SU-DHL-6 (cell line): ENCODE data around the gene THSD7B.

ENCODE experiments used
- H2AFZ ChIP-seq: fragments of 200-600 bp; sonication (generic); 2 replicates; pipeline ENCODE4 v1.6.1; 2014; ENCODE audit warnings: low read depth, mild to moderate bottlenecking, moderate library complexity, mixed read lengths, antibody characterized with exemption, low read length; ENCODE audit not compliant: severe bottlenecking
- H3F3A ChIP-seq: fragments of 200-600 bp; shearing (Covaris generic); 2 replicates; pipeline ENCODE4 v1.6.0; 2016; ENCODE audit warnings: antibody characterized with exemption, mild to moderate bottlenecking; ENCODE audit not compliant: insufficient read depth
- H3K27ac ChIP-seq: fragments of 200-600 bp; sonication (generic); 2 replicates; pipeline ENCODE4 v1.5.1; 2016; ENCODE audit warnings: low read depth, mild to moderate bottlenecking, low read length, moderate library complexity, mixed read lengths
- H3K27me3 ChIP-seq: fragments of 200-600 bp; sonication (generic), shearing (Covaris generic); 2 replicates; pipeline ENCODE4 v1.6.0; 2014; ENCODE audit warnings: mild to moderate bottlenecking, low read length
- H3K36me3 ChIP-seq: fragments of 200-600 bp; sonication (generic); 2 replicates; pipeline ENCODE4 v1.6.1; 2014; ENCODE audit warnings: mild to moderate bottlenecking, low read length, mixed read lengths
- H3K4me2 ChIP-seq: fragments of 300-600, 200-600 bp; shearing (Covaris generic), sonication (generic); 2 replicates; pipeline ENCODE4 v1.6.0; 2014; ENCODE audit warnings: low read length, low read depth, mild to moderate bottlenecking; ENCODE audit not compliant: poor library complexity, severe bottlenecking
- H3K4me3 ChIP-seq: fragments of 200-600 bp; sonication (generic); 2 replicates; pipeline ENCODE4 v1.5.1; 2014; ENCODE audit warnings: antibody characterized with exemption, low read length, mild to moderate bottlenecking, mixed read lengths; ENCODE audit not compliant: insufficient read depth, poor library complexity, severe bottlenecking
- H3K79me2 ChIP-seq: fragments of 200-600 bp; sonication (generic); 2 replicates; pipeline ENCODE4 v1.6.1; 2014; ENCODE audit warnings: mild to moderate bottlenecking, low read length, moderate library complexity; ENCODE audit not compliant: insufficient read depth
- H3K9ac ChIP-seq: fragments of 200-600 bp; sonication (generic); 2 replicates; pipeline ENCODE4 v1.7.0; 2014; ENCODE audit warnings: mild to moderate bottlenecking, low read length
- H3K9me2 ChIP-seq: fragments of 200-600 bp; sonication (generic); replicated peaks from 2 replicates; pipeline ENCODE4 v1.6.1; 2014; ENCODE audit warnings: low read length; ENCODE audit not compliant: insufficient read depth
- H3K9me3 ChIP-seq: fragments of 200-600 bp; sonication (generic); 2 replicates; pipeline ENCODE4 v1.6.1; 2014; ENCODE audit warnings: low read length, mixed read lengths; ENCODE audit not compliant: insufficient read depth
- H4K20me1 ChIP-seq: fragments of 200-600 bp; sonication (generic); 2 replicates; pipeline ENCODE4 v1.6.1; 2014; ENCODE audit warnings: low read depth, mild to moderate bottlenecking, antibody characterized with exemption, low read length, moderate library complexity, mixed read lengths
- CTCF ChIP-seq: fragments of 200-600 bp; sonication (generic); IDR thresholded peaks from one replicate; pipeline ENCODE4 v1.5.1; 2017; ENCODE audit warnings: antibody characterized with exemption, mild to moderate bottlenecking, low read length, moderate library complexity; ENCODE audit not compliant: insufficient read depth, poor library complexity, severe bottlenecking
- EZH2phosphoT487 ChIP-seq: fragments of 200-600 bp; sonication (generic), shearing (Covaris generic); conservative IDR thresholded peaks from 2 replicates; pipeline ENCODE4 v1.6.1; 2018; ENCODE audit warnings: mild to moderate bottlenecking, antibody characterized with exemption, low read length, moderate library complexity, mixed read lengths

Gene THSD7B

GRCh38 chr2:137047369-137047768, 282.0 kb downstream of the THSD7B start:
- Histone ChIP-seq H3K4me2 (no peak overlapping the region), H3K9me3 (no peaks in the 10 kb centered on the region), H4K20me1 (no peaks in the 10 kb centered on the region), H3K4me3 (no peak overlapping the region), H2AFZ (no peak overlapping the region), H3K9ac (no peak overlapping the region), H3K79me2 (no peaks in the 10 kb centered on the region), H3K27ac (no peak overlapping the region), H3K36me3 (no peaks in the 10 kb centered on the region), H3F3A (no peaks in the 10 kb centered on the region), H3K27me3 (no peaks in the 10 kb centered on the region), H3K9me2 (no peaks in the 10 kb centered on the region)
- TF ChIP-seq CTCF (no peak), EZH2phosphoT487 (no peak)

- Histone ChIP-seq H3K27ac (no peak overlapping the region), H3K9ac (no peak overlapping the region), H4K20me1 (no peaks in the 10 kb centered on the region; the same call in 1 of the 2 replicates), H3K9me3 (no peaks in the 10 kb centered on the region), H3K4me3 (no peak overlapping the region), H3K27me3 (no peaks in the 10 kb centered on the region), H3K4me2 (no peak overlapping the region), H3K79me2 (no peaks in the 10 kb centered on the region), H3K36me3 (no peaks in the 10 kb centered on the region), H2AFZ (no peak overlapping the region), H3F3A (no peaks in the 10 kb centered on the region), H3K9me2 (no peaks in the 10 kb centered on the region)
- TF ChIP-seq EZH2phosphoT487 (no peak), CTCF (no peak)
These were observed 283.1 kb downstream of the THSD7B start for GRCh38 chr2:137048455-137048854.

GRCh38 chr2:137049518-137049917, 284.2 kb downstream of the THSD7B start:
- Histone ChIP-seq H3K79me2 (no peaks in the 10 kb centered on the region), H3K4me2 (no peak overlapping the region), H3K4me3 (no peak overlapping the region), H3K9ac (no peak overlapping the region), H4K20me1 (no peaks in the 10 kb centered on the region; the same call in 1 of the 2 replicates), H3K9me3 (no peaks in the 10 kb centered on the region), H2AFZ (no peak overlapping the region), H3K36me3 (no peaks in the 10 kb centered on the region), H3K27ac (no peak overlapping the region), H3K27me3 (no peaks in the 10 kb centered on the region), H3K9me2 (no peaks in the 10 kb centered on the region), H3F3A (no peaks in the 10 kb centered on the region)
- TF ChIP-seq EZH2phosphoT487, result no peak
- TF ChIP-seq CTCF, result no peak
